Kidney glomerular epithelial cell (primary cell): ENCODE data around the gene ZNF84.

ENCODE experiments used
- DNase-seq: peaks from one replicate; lab custom pipeline; 2025; lab: John Stamatoyannopoulos, UW

ZNF84 gene

DNA sequence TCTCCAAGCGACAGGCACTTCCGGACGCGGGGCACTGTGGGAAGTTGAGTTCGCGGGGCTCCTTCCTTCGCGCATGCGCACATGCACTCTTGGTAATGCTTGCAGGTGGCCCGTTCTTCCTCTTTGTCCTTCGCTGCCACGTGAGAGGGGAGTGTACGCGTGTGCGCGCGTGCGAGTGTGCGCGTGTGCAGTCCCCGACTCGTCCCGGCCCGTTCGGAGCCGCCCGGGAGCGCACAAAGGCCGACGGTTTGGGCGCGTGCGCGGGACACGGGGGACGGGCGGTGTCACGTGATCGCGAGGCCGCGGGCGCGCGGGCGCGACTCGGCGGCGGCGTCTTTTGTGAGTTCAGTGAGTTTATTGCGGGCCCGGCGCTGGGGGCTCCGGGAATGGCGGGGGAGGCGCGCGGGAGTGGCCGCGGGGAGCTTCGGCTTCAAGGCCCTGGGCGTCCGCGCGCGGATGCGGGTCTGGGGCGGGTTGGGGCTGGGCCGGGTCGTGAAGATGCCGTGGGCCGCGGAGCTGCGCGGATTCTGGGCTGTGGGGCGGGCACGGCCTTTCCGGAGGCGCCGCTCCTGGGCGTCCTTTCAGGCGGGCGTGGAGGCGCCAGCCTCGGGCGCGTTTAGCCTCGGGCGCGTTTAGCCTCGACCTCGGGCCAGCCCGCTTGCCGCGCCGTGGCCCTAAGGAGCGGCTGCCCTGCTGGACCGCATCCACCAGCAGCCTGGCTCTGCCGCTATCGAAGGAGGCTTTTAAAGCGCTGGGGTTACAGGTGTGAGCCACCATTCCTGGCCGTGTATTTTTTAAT, at the start of gene ZNF84:
Gene ZNF84 (plus strand): TSS at position 303 of the 799 bp plus-strand sequence. CDS start 3,959 bp downstream, outside the sequence.
- peak; percentile 95 for DNase-seq

GRCh38 chr12:132998741-132999140, 38.6 kb upstream of the ZNF84 start:
- no peak for DNase-seq

GRCh38 chr12:133010657-133011297, 26.5 kb upstream of the ZNF84 start:
- no peak for DNase-seq

DNA sequence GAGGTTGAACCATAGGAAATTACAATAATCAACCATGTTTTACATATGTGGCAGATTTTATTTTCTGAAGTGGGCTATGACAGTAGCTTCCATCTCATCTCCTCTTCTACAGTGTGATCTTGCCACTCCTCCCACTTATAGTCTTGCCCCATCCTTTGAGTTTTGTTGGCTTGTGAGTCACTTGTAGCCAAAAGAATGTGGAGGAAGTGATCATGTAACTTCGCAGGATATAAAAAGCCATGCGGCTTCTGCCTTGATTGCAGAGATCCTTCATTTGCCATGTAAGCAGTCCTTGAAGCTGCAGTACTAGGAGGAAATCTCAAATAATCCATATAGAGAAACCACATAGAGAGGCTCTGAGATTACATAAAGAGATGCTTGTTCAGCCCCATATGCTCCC, 13.7 kb upstream of the ZNF84 start:
- no peak for DNase-seq

DNA sequence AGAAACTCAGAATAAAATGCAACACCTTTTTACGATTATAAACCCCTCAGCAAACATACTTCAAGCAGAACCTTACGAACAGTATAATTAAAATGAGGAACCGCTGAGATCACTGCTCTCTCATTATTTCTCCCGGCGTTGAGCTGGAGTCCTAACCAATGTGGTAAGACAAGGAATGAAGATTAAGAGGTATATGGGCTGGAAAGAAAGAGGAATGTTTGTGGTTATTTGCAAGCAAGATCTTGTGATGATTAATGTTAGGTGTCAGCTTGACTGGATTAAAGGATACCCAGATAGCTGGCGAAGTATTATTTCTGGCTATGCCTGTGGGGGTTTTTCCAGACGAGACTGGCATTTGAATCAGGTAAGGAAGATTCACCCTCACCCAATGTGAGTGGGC, 10.3 kb upstream of the ZNF84 start:
- no peak for DNase-seq

DNA sequence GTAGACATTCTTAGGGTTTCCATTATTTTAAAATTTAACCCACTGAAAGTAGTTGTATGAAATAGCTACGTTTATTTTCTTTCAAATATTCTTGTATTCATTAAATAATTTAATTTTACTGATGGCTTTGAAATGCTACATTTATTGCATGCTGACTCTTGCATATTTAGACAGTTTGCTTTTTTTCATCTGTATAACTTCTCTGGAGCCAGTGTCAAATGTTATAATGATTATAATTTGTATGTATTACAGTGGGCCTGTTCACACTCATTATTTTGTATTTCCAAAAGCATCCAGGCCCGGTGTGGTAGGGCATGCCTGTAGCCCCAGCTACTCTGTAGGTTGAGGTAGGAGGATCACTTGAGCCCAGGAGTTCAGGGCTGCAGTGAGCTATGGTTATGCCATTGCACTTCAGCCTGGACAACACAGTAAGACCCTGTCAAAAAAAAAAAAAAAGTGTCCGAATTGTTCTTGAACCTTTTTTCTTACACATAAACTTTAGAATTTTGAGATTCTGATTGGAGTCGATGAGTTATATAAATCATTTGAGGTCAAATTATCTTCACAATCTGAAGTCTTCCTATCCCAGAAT, 905 bp downstream of the ZNF84 start:
- DNase-seq = no peak

GRCh38 chr12:133046698-133047097, 9.4 kb downstream of the ZNF84 start:
- no peak for DNase-seq

- DNase-seq = no peak
Measured at GRCh38 chr12:133057446-133057845, 20.1 kb downstream of the ZNF84 start.

DNA sequence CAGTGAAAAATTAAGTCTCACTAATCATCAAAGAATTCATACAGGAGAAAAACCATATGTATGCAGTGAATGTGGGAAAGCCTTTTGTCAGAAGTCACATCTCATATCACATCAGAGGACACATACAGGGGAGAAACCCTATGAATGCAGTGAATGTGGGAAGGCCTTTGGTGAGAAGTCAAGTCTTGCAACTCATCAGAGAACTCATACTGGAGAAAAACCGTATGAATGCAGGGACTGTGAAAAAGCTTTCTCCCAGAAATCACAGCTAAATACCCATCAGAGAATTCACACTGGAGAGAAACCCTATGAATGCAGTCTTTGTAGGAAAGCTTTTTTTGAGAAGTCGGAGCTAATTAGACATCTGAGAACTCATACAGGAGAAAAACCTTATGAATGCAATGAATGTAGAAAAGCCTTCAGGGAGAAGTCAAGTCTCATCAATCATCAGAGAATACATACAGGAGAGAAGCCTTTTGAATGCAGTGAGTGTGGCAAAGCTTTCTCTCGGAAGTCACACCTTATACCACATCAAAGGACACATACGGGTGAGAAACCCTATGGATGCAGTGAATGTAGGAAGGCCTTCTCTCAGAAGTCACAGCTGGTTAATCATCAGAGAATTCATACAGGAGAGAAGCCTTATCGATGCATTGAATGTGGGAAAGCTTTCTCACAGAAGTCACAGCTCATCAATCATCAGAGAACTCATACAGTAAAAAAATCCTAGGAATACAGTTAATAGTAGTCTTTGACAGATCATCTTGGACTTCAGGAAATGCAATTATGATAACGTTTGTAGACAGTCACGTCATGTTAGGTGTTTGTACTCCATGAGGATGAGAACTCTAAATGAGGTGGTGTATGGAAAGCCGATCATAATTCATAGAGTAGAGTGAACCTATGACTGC, 21.1 kb downstream of the ZNF84 start:
- DNase-seq = no peak

GRCh38 chr12:133061954-133062353, 24.6 kb downstream of the ZNF84 start:
- DNase-seq = no peak

DNA sequence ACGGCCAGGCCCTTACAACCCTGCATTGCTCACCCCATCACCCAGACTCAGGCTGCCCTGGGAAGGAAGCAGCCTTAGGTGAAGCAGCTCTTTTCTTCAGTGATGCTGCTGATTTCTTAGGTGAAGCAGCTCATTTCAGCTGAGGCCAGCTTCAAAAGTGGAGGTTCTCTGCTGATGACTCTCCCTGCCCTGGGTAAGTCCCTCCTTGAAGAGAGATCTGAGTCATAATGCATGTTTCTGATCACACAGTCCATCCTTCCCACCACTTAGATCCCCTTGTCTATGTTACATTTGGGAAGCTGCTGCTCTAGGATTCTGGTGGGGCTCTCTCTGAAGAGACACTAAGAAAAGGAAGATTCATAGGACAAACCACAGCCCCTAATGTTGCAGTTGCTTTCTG, 26.2 kb downstream of the ZNF84 start:
- no peak for DNase-seq

DNA sequence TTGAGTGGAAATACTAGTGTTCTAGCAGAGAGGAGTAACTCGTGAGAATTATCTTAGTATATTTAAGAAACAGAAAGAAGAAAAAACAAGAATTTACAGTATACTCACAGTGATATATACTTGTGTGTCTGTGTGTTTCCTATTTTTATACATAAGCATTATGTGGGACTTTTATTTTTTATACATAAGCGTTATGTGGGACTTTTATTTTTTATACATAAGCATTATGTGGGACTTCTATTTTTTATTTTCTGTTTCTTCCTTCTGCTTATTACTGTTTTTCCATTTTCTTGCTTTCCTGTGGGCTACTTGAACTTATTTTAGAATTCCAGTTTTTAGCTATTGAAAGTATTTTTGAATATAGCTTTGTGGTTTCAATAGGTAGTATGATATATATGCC, 36.5 kb downstream of the ZNF84 start:
- DNase-seq = no peak

GRCh38 chr12:133080026-133080367, 42.7 kb downstream of the ZNF84 start:
- DNase-seq = peak; percentile 96

GRCh38 chr12:133080368-133081158, 43.3 kb downstream of the ZNF84 start, which contains the start of gene ZNF140:
TSS of gene ZNF140 (plus strand) at chr12:133080923. CDS start at chr12:133081321, 398 bp downstream.
- DNase-seq = peak; percentile 89

- no peak for DNase-seq
Measured at GRCh38 chr12:133081159-133081780, 44.0 kb downstream of the ZNF84 start.

- no peak for DNase-seq
Measured at GRCh38 chr12:133083345-133083744, 46.0 kb downstream of the ZNF84 start.

- DNase-seq = no peak
Measured at GRCh38 chr12:133105620-133106019, 68.3 kb downstream of the ZNF84 start.

- no peak for DNase-seq
Measured at GRCh38 chr12:133106253-133106652, 68.9 kb downstream of the ZNF84 start.

DNA sequence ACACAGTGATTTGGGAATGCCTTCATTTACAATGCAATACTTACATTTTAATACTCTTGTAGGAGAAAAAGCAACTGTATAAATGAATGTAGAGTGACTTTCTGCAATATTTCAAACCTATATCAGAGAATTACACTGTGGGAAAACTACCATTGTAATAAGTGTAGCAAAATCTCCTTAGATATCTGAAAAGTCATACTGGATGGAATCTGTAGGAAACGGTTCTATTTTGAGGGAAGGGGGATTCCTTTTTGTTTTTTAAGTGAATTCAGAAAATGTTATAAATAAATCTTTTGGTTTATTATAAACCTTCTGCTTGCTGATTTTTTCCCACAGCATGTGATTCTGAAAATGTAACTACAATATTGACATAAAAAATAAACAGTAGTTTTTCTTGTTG, 69.8 kb downstream of the ZNF84 start:
- DNase-seq = no peak

GRCh38 chr12:133108150-133108549, 70.8 kb downstream of the ZNF84 start:
- DNase-seq = no peak
